Measurements from ENCODE around the gene DNAJA2.
"Not testable (repeated sequence)": the region's sequence is repeated elsewhere in the genome, so short reads cannot be mapped to it uniquely, and the experiment has no call there.

DNAJA2 gene

GRCh38 chr16:46973207-46973995, at the start of gene DNAJA2:
DNAJA2 (minus strand) TSS chr16:46973674; CDS start chr16:46973572, 102 bp downstream.
- no peaks in the 10 kb centered on the region for H3K27me3 ChIP-seq (ENCODE audit: insufficient read depth, low read length)
- peak within 1 kb of the TSS; percentile 63 for H2AFZ ChIP-seq (ENCODE audit: low read depth, low read length)
- peaks cover 14% of the 10 kb centered on the region for H3K36me3 ChIP-seq (ENCODE audit: insufficient read depth, low read length)

GRCh38 chr16:47019568-47019967, 46.1 kb upstream of the DNAJA2 start:
- H3K4me1 ChIP-seq (ENCODE audit: insufficient read depth, low read length): peaks cover 9% of the 10 kb centered on the region

More at GRCh38 chr16:46973207-46973995, at the start of gene DNAJA2:
- Histone ChIP-seq H3K4me3 (ENCODE audit: low read length) (peak within 1 kb of the TSS; percentile 94), H3K9me3 (ENCODE audit: low read length) (no peaks in the 10 kb centered on the region), H3K4me1 (ENCODE audit: insufficient read depth, low read length) (peaks cover 46% of the 10 kb centered on the region)

GRCh38 chr16:47018223-47018891, 44.9 kb upstream of the DNAJA2 start:
- no peaks in the 10 kb centered on the region for H3K36me3 ChIP-seq (ENCODE audit: insufficient read depth, low read length)
- no peaks in the 10 kb centered on the region for H3K27me3 ChIP-seq (ENCODE audit: insufficient read depth, low read length)
- no peak overlapping the region for H2AFZ ChIP-seq (ENCODE audit: low read depth, low read length)
- no peak overlapping the region for H3K4me3 ChIP-seq (ENCODE audit: low read length)
- H3K4me1 ChIP-seq (ENCODE audit: insufficient read depth, low read length): peaks cover 9% of the 10 kb centered on the region
- H3K9me3 ChIP-seq (ENCODE audit: low read length): no peaks in the 10 kb centered on the region

More at GRCh38 chr16:47019568-47019967, 46.1 kb upstream of the DNAJA2 start:
- no peaks in the 10 kb centered on the region for H3K9me3 ChIP-seq (ENCODE audit: low read length)
- no peak overlapping the region for H2AFZ ChIP-seq (ENCODE audit: low read depth, low read length)
- H3K36me3 ChIP-seq (ENCODE audit: insufficient read depth, low read length): no peaks in the 10 kb centered on the region
- H3K27me3 ChIP-seq (ENCODE audit: insufficient read depth, low read length): no peaks in the 10 kb centered on the region
- no peak overlapping the region for H3K4me3 ChIP-seq (ENCODE audit: low read length)

- Histone ChIP-seq H3K4me3 (ENCODE audit: low read length) (no peak overlapping the region), H3K27me3 (ENCODE audit: insufficient read depth, low read length) (no peaks in the 10 kb centered on the region), H3K9me3 (ENCODE audit: low read length) (no peaks in the 10 kb centered on the region), H2AFZ (ENCODE audit: low read depth, low read length) (no peak overlapping the region), H3K4me1 (ENCODE audit: insufficient read depth, low read length) (peaks cover 9% of the 10 kb centered on the region), H3K36me3 (ENCODE audit: insufficient read depth, low read length) (no peaks in the 10 kb centered on the region)
Measured at GRCh38 chr16:47017636-47018035, 44.2 kb upstream of the DNAJA2 start.

- Histone ChIP-seq H3K9me3 (ENCODE audit: low read length) (no peaks in the 10 kb centered on the region), H3K4me3 (ENCODE audit: low read length) (no peak overlapping the region), H2AFZ (ENCODE audit: low read depth, low read length) (no peak overlapping the region), H3K27me3 (ENCODE audit: insufficient read depth, low read length) (no peaks in the 10 kb centered on the region), H3K4me1 (ENCODE audit: insufficient read depth, low read length) (peaks cover 9% of the 10 kb centered on the region), H3K36me3 (ENCODE audit: insufficient read depth, low read length) (no peaks in the 10 kb centered on the region)
Measured at GRCh38 chr16:47016700-47017133, 43.2 kb upstream of the DNAJA2 start.

GRCh38 chr16:47013910-47014309, 40.4 kb upstream of the DNAJA2 start:
- Histone ChIP-seq H3K4me1 (ENCODE audit: insufficient read depth, low read length) (peaks cover 9% of the 10 kb centered on the region), H2AFZ (ENCODE audit: low read depth, low read length) (no peak overlapping the region), H3K9me3 (ENCODE audit: low read length) (no peaks in the 10 kb centered on the region), H3K4me3 (ENCODE audit: low read length) (no peak overlapping the region), H3K36me3 (ENCODE audit: insufficient read depth, low read length) (no peaks in the 10 kb centered on the region), H3K27me3 (ENCODE audit: insufficient read depth, low read length) (no peaks in the 10 kb centered on the region)

GRCh38 chr16:47013172-47013571, 39.7 kb upstream of the DNAJA2 start:
- peaks cover 9% of the 10 kb centered on the region for H3K4me1 ChIP-seq (ENCODE audit: insufficient read depth, low read length)
- H3K4me3 ChIP-seq (ENCODE audit: low read length): no peak overlapping the region
- H3K27me3 ChIP-seq (ENCODE audit: insufficient read depth, low read length): no peaks in the 10 kb centered on the region
- no peaks in the 10 kb centered on the region for H3K9me3 ChIP-seq (ENCODE audit: low read length)
- H3K36me3 ChIP-seq (ENCODE audit: insufficient read depth, low read length): no peaks in the 10 kb centered on the region
- no peak overlapping the region for H2AFZ ChIP-seq (ENCODE audit: low read depth, low read length)

- not testable (repeated sequence) for H3K27me3 ChIP-seq (ENCODE audit: insufficient read depth, low read length); H3K4me3 ChIP-seq (ENCODE audit: low read length); H3K9me3 ChIP-seq (ENCODE audit: low read length); H3K4me1 ChIP-seq (ENCODE audit: insufficient read depth, low read length); H2AFZ ChIP-seq (ENCODE audit: low read depth, low read length); H3K36me3 ChIP-seq (ENCODE audit: insufficient read depth, low read length)
Measured at GRCh38 chr16:47010812-47011211, 37.3 kb upstream of the DNAJA2 start.

GRCh38 chr16:47008612-47009011, 35.1 kb upstream of the DNAJA2 start:
- Histone ChIP-seq H3K4me1 (ENCODE audit: insufficient read depth, low read length) (no peaks in the 10 kb centered on the region), H3K27me3 (ENCODE audit: insufficient read depth, low read length) (no peaks in the 10 kb centered on the region), H3K36me3 (ENCODE audit: insufficient read depth, low read length) (no peaks in the 10 kb centered on the region), H2AFZ (ENCODE audit: low read depth, low read length) (no peak overlapping the region), H3K4me3 (ENCODE audit: low read length) (no peak overlapping the region), H3K9me3 (ENCODE audit: low read length) (no peaks in the 10 kb centered on the region)

- no peak overlapping the region for H2AFZ ChIP-seq (ENCODE audit: low read depth, low read length)
- no peaks in the 10 kb centered on the region for H3K9me3 ChIP-seq (ENCODE audit: low read length)
- H3K4me1 ChIP-seq (ENCODE audit: insufficient read depth, low read length): no peaks in the 10 kb centered on the region
- H3K27me3 ChIP-seq (ENCODE audit: insufficient read depth, low read length): no peaks in the 10 kb centered on the region
- no peak overlapping the region for H3K4me3 ChIP-seq (ENCODE audit: low read length)
- no peaks in the 10 kb centered on the region for H3K36me3 ChIP-seq (ENCODE audit: insufficient read depth, low read length)
Measured at GRCh38 chr16:47008174-47008573, 34.7 kb upstream of the DNAJA2 start.

- no peaks in the 10 kb centered on the region for H3K9me3 ChIP-seq (ENCODE audit: low read length)
- H3K36me3 ChIP-seq (ENCODE audit: insufficient read depth, low read length): no peaks in the 10 kb centered on the region
- peaks cover 5% of the 10 kb centered on the region for H3K4me1 ChIP-seq (ENCODE audit: insufficient read depth, low read length)
- no peak overlapping the region for H2AFZ ChIP-seq (ENCODE audit: low read depth, low read length)
- H3K4me3 ChIP-seq (ENCODE audit: low read length): no peak overlapping the region
- H3K27me3 ChIP-seq (ENCODE audit: insufficient read depth, low read length): no peaks in the 10 kb centered on the region
Measured at GRCh38 chr16:47004652-47005051, 31.2 kb upstream of the DNAJA2 start.

- H3K4me1 ChIP-seq (ENCODE audit: insufficient read depth, low read length); H3K36me3 ChIP-seq (ENCODE audit: insufficient read depth, low read length); H3K4me3 ChIP-seq (ENCODE audit: low read length); H3K27me3 ChIP-seq (ENCODE audit: insufficient read depth, low read length); H2AFZ ChIP-seq (ENCODE audit: low read depth, low read length); H3K9me3 ChIP-seq (ENCODE audit: low read length): not testable (repeated sequence)
Measured at GRCh38 chr16:47000066-47000465, 26.6 kb upstream of the DNAJA2 start.

GRCh38 chr16:46997844-46998243, 24.4 kb upstream of the DNAJA2 start:
- no peak overlapping the region for H3K4me3 ChIP-seq (ENCODE audit: low read length)
- no peak overlapping the region for H2AFZ ChIP-seq (ENCODE audit: low read depth, low read length)
- peaks cover 3% of the 10 kb centered on the region for H3K9me3 ChIP-seq (ENCODE audit: low read length)
- no peaks in the 10 kb centered on the region for H3K36me3 ChIP-seq (ENCODE audit: insufficient read depth, low read length)
- no peaks in the 10 kb centered on the region for H3K27me3 ChIP-seq (ENCODE audit: insufficient read depth, low read length)
- peaks cover 5% of the 10 kb centered on the region for H3K4me1 ChIP-seq (ENCODE audit: insufficient read depth, low read length)
